ENCODE measurements around the gene AMH. TPM values are rescaled to one million over a fixed set of nuclear protein-coding genes. Genes with fewer than 3 reads are reported as not detected.

The AMH gene
- polyA plus RNA-seq, 1 of the 3 experiments (the other 2 are of a cell fraction), result 18.1 TPM

DNA sequence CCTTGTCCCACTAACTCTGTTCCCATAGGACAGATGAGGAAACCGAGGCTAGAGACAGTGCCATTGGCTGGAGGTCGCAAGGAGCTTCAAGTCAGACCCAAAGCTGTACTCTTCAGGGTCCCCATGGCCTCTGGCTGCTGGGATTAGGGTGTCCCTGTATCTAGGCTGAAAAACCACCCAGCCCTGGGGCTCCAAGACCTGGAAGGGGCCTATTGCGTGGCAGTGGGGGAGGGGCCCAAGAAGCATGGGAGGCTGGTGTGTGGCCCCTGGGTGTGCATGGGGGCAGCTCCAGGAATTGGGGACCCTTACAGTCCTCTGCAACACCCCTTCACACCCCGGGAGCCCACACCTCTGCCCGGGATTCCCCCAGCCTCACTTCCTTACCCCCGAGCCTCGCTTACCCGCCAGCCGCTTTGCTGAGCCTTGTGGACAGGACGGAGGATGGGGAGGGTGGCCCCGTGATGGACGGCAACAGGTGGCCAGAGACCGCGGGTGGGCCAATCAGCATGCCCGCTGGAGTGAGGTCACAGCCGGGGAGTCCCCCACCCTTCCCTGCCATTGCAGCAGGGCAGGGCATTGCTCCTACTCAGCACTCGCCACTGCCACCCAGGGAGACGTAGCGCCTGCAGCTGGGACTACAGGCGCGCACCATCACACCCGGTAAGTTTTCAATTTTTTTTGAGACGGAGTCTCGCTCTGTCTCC, 7.0 kb downstream of the AMH start, which contains the start of gene JSRP1:
Gene JSRP1, minus strand, starts transcription at position 436 of the 704 bp plus-strand sequence. CDS start 1,103 bp downstream, outside the sequence.
- peaks cover 0 to 17% of the 10 kb centered on the region in 2 experiments; a peak in 1 of 4 replicates for H3K4me1 ChIP-seq (ENCODE audit: control insufficient read depth in 1 of 2, insufficient read depth in 2 of 2, low read depth in 1 of 2, low read length in 1 of 2)
- H3K4me2 ChIP-seq, result no peak within 1 kb of the TSS
- no peaks in the 10 kb centered on the region for H3K79me2 ChIP-seq (ENCODE audit: insufficient read depth)
- CTCF ChIA-PET, result interaction anchor here (1.3 to 4.0 kb wide), 6 partner anchors 10 to 60 kb away, joined by 5 to 16 read pairs (median 8); partner anchors contain the start of gene PLEKHJ1
- H3K27me3 ChIP-seq (ENCODE audit: insufficient read depth), result no peaks in the 10 kb centered on the region
- H3K36me3 ChIP-seq (replicated peaks in 1 of 2; ENCODE audit: control insufficient read depth in 1 of 2, insufficient read depth in 2 of 2, low read length in 1 of 2), result peaks cover 0 to 3% of the 10 kb centered on the region in 2 experiments
- no peaks in the 10 kb centered on the region for H3K9me3 ChIP-seq
- no peak within 1 kb of the TSS for H3K9ac ChIP-seq
- H2AFZ ChIP-seq (ENCODE audit: low read depth), result no peak within 1 kb of the TSS
- H3K4me3 ChIP-seq (ENCODE audit: low read depth in 2 of 2, low read length in 1 of 2), result peak within 1 kb of the TSS in 1 of 2 experiments; percentile 25; a peak in 1 of 4 replicates
- peak; percentile 94 for DNase-seq
- TF ChIP-seq RFX5 (IDR thresholded peaks at IDR 0.05; ENCODE audit: low read length) (peak; percentile 63), MEF2A (IDR thresholded peaks at IDR 0.05; ENCODE audit: borderline replicate concordance, low read depth) (no peak), GABPA (IDR thresholded peaks at IDR 0.05; ENCODE audit: low read depth) (no peak), CTCF (IDR thresholded peaks at IDR 0.05) (no peak), RCOR1 (IDR thresholded peaks at IDR 0.05; ENCODE audit: low read length) (no peak), IRF3 (IDR thresholded peaks at IDR 0.05; ENCODE audit: low read depth, low read length) (no peak)
- H4K20me1 ChIP-seq (ENCODE audit: insufficient read depth), result no peaks in the 10 kb centered on the region
- POLR2A ChIA-PET, result interaction anchor here (1.2 to 4.2 kb wide), 3 partner anchors 12 to 19 kb away, joined by 3 to 33 read pairs (median 4); no protein-coding TSS in a partner anchor
- H3K9me2 ChIP-seq, result no peaks in the 10 kb centered on the region
- WGBS (ENCODE audit: low lambda C conversion rate), result 46% methylated on average over 8 of the region's 24 CpGs
- H3K27ac ChIP-seq (ENCODE audit: low read depth in 2 of 2, low read length in 1 of 2), result peak within 1 kb of the TSS in 1 of 2 experiments; percentile 70; a peak in 1 of 4 replicates
- peaks cover 7% of the 10 kb centered on the region for H3F3A ChIP-seq (replicated peaks; ENCODE audit: insufficient read depth)

- ChIA-PET POLR2A (interaction anchor here (0.6 to 1.5 kb wide), 4 partner anchors 11 to 116 kb away, joined by 3 to 6 read pairs (median 4); no protein-coding TSS in a partner anchor), CTCF (interaction anchor here (1.1 to 9.8 kb wide), 4 partner anchors 13 to 57 kb away, joined by 3 to 121 read pairs (median 10); partner anchors contain the start of gene PLEKHJ1)
Measured at GRCh38 chr19:2259336-2259735, 10.2 kb downstream of the AMH start.

More at GRCh38 chr19:2259336-2259735, 10.2 kb downstream of the AMH start:
- H3K4me1 ChIP-seq (ENCODE audit: control insufficient read depth in 1 of 2, insufficient read depth in 2 of 2, low read depth in 1 of 2, low read length in 1 of 2), result peaks cover 0 to 17% of the 10 kb centered on the region in 2 experiments; a peak in 1 of 4 replicates
- no peak for TF ChIP-seq EP300 (IDR thresholded peaks at IDR 0.05; ENCODE audit: borderline replicate concordance in 1 of 2, low read depth in 1 of 2, low read length in 1 of 2)
- H3K36me3 ChIP-seq (replicated peaks in 1 of 2; ENCODE audit: control insufficient read depth in 1 of 2, insufficient read depth in 2 of 2, low read length in 1 of 2), result no peaks in the 10 kb centered on the region
- no peak overlapping the region for H3K9ac ChIP-seq
- no peak overlapping the region for H3K27ac ChIP-seq (ENCODE audit: low read depth in 2 of 2, low read length in 1 of 2)
- no peak overlapping the region for H3K4me3 ChIP-seq (ENCODE audit: low read depth in 2 of 2, low read length in 1 of 2)
- no peaks in the 10 kb centered on the region for H3K9me2 ChIP-seq
- no peaks in the 10 kb centered on the region for H4K20me1 ChIP-seq (ENCODE audit: insufficient read depth)
- peaks cover 7% of the 10 kb centered on the region for H3F3A ChIP-seq (replicated peaks; ENCODE audit: insufficient read depth)
- H3K9me3 ChIP-seq, result no peaks in the 10 kb centered on the region
- no peak overlapping the region for H3K4me2 ChIP-seq
- no peak overlapping the region for H2AFZ ChIP-seq (ENCODE audit: low read depth)
- DNase-seq, result no peak
- no peaks in the 10 kb centered on the region for H3K27me3 ChIP-seq (ENCODE audit: insufficient read depth)
- 89% methylated on average over 5 of the region's 5 CpGs for WGBS (ENCODE audit: low lambda C conversion rate)
- no peaks in the 10 kb centered on the region for H3K79me2 ChIP-seq (ENCODE audit: insufficient read depth)
